ENCODE results near the gene HSD17B3.

Gene HSD17B3

DNA sequence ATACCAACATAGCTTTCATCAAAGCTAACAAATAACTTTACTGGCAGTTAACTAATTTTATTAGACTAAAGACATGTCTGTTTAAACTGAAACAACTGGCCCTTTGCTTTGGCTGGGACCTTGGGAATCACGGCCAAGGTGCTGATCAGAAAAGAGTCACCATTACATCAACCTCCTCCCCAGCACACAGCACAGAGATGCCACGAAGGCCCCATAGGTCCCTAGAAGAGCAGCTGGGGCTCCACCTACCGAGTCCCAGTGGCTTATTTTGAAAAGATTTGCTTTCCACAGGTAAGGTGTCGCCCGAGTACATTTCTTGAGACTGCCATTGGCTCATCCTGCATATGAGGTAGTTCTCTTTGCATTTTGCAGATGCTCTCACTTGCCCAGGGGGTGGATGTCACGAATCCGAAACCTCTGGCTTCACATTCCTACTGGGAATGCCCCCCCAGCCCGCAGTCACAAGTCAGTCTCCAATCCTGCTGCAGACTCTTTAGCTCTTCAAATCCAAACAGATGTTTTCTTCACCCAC lies 18.8 kb upstream of the HSD17B3 start:
- no peak for DNase-seq
- Histone ChIP-seq H3K9me3 (ENCODE audit: insufficient read depth, low read depth, low read length) (no peaks in the 10 kb centered on the region), H2BK120ac (ENCODE audit: insufficient read depth, low read length, poor library complexity) (no peak overlapping the region), H4K12ac (ENCODE audit: low read depth, low read length) (no peak overlapping the region), H3K9ac (ENCODE audit: low read length) (no peak overlapping the region), H3K18ac (ENCODE audit: low read length) (no peak overlapping the region), H2BK5ac (ENCODE audit: low read depth, low read length, poor library complexity) (no peak overlapping the region), H2AK5ac (ENCODE audit: low read length) (no peak overlapping the region), H2BK12ac (ENCODE audit: low read length) (no peak overlapping the region), H3K4me2 (ENCODE audit: low read length) (no peak overlapping the region), H3K79me2 (ENCODE audit: control insufficient read depth, insufficient read depth, low read length, poor library complexity) (no peaks in the 10 kb centered on the region), H3K27ac (ENCODE audit: low read depth, low read length) (no peak overlapping the region), H3K4ac (ENCODE audit: low read depth, low read length) (no peak overlapping the region), H3K27me3 (ENCODE audit: insufficient read depth, low read length) (no peaks in the 10 kb centered on the region), H3K4me1 (ENCODE audit: control insufficient read depth in 1 of 2, insufficient read depth in 2 of 2, low read length in 2 of 2) (peaks cover 2 to 3% of the 10 kb centered on the region in 2 experiments), H3K14ac (ENCODE audit: low read length) (no peak overlapping the region), H3K4me3 (ENCODE audit: low read depth, low read length) (no peak overlapping the region), H3K79me1 (ENCODE audit: low read length) (no peaks in the 10 kb centered on the region), H3K23ac (ENCODE audit: low read length) (no peak overlapping the region), H2AFZ (ENCODE audit: insufficient read depth, low read length, poor library complexity) (no peak overlapping the region), H4K8ac (ENCODE audit: low read depth, low read length) (no peak overlapping the region), H4K91ac (ENCODE audit: low read depth, low read length) (no peak overlapping the region), H3K36me3 (ENCODE audit: control insufficient read depth in 1 of 2, insufficient read depth in 2 of 2, low read length in 2 of 2) (peaks cover 3 to 10% of the 10 kb centered on the region in 2 experiments)
- WGBS (ENCODE audit: extremely low coverage, insufficient coverage, insufficient read length): no CpG with 5 or more reads among the region's 8 CpGs

DNA sequence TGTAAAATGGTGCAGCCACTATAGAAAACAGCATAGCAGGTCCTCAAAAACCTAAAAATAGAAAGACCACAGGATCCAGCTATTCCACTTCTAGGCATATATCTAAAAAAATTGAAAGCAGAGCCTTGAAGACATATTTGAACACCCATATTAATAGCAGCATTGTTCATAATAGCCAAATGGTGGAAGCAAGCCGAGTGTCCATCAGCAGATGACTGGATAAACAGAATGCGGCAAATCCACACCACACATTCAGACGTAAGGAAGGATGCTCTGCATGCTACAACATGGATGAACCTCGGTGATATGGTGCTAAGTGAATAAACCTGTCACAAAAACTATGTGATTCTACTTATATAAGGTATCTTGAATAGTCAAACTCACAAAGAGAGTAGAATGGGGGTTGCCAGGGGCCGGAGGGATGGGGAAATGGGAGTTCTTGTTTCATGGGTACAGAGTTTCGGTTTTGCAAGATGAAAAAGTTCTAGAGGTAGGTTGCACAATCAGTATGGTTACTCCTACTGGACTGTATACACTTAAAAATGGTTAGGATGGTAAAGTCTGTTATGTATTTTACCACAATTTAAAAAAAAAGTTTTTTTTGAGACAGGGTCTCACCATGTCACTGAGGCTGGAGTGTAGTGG lies 17.1 kb upstream of the HSD17B3 start:
- H3K27me3 ChIP-seq (ENCODE audit: insufficient read depth, low read length): no peaks in the 10 kb centered on the region
- no peak overlapping the region for H2AK5ac ChIP-seq (ENCODE audit: low read length)
- H4K12ac ChIP-seq (ENCODE audit: low read depth, low read length): no peak overlapping the region
- no peak overlapping the region for H3K18ac ChIP-seq (ENCODE audit: low read length)
- no peaks in the 10 kb centered on the region for H3K9me3 ChIP-seq (ENCODE audit: insufficient read depth, low read depth, low read length)
- no peaks in the 10 kb centered on the region for H3K79me1 ChIP-seq (ENCODE audit: low read length)
- H3K79me2 ChIP-seq (ENCODE audit: control insufficient read depth, insufficient read depth, low read length, poor library complexity): no peaks in the 10 kb centered on the region
- no peak overlapping the region for H3K4me3 ChIP-seq (ENCODE audit: low read depth, low read length)
- no peak overlapping the region for H2AFZ ChIP-seq (ENCODE audit: insufficient read depth, low read length, poor library complexity)
- no peak overlapping the region for H3K27ac ChIP-seq (ENCODE audit: low read depth, low read length)
- no peak overlapping the region for H3K23ac ChIP-seq (ENCODE audit: low read length)
- H3K4me2 ChIP-seq (ENCODE audit: low read length): no peak overlapping the region
- H4K8ac ChIP-seq (ENCODE audit: low read depth, low read length): no peak overlapping the region
- peaks cover 2 to 3% of the 10 kb centered on the region in 2 experiments for H3K4me1 ChIP-seq (ENCODE audit: control insufficient read depth in 1 of 2, insufficient read depth in 2 of 2, low read length in 2 of 2)
- peaks cover 3 to 10% of the 10 kb centered on the region in 2 experiments for H3K36me3 ChIP-seq (ENCODE audit: control insufficient read depth in 1 of 2, insufficient read depth in 2 of 2, low read length in 2 of 2)
- no peak overlapping the region for H2BK120ac ChIP-seq (ENCODE audit: insufficient read depth, low read length, poor library complexity)
- H3K14ac ChIP-seq (ENCODE audit: low read length): no peak overlapping the region
- no peak overlapping the region for H3K9ac ChIP-seq (ENCODE audit: low read length)
- WGBS (ENCODE audit: extremely low coverage, insufficient coverage, insufficient read length): no CpG with 5 or more reads among the region's 6 CpGs
- DNase-seq: no peak
- no peak overlapping the region for H2BK5ac ChIP-seq (ENCODE audit: low read depth, low read length, poor library complexity)
- no peak overlapping the region for H2BK12ac ChIP-seq (ENCODE audit: low read length)
- H3K4ac ChIP-seq (ENCODE audit: low read depth, low read length): no peak overlapping the region
- no peak overlapping the region for H4K91ac ChIP-seq (ENCODE audit: low read depth, low read length)

DNA sequence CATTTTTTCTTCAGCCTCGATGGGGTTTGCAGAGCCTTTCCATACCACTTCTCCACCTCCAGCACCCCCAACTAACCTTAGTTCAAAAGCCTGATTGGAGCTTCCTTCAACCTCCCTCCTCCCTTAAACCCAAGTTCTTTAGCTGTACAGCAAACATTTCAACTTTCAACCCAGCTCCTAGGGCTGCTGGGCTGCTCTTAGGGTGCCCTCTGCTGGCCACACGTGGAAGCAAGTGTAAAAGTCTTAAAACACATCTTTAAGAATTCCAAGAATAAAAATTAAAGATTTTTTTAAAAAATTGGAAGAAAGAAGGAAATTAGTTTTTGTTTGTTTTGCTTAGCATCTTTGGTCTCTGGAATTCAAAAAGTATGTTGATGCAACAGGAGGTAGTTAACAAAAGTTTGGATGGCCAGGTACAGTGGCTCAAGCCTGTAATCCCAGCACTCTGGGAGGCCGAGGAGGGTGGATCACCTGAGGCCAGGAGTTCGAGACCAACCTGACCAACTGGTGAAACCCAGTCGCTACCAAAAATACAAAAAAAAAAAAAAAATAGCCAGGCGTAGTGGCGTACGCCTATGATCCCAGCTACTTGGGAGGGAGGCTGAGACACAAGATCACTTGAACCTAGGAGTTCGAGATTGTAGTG lies 15.5 kb upstream of the HSD17B3 start:
- H3K18ac ChIP-seq (ENCODE audit: low read length): no peak overlapping the region
- WGBS (ENCODE audit: extremely low coverage, insufficient coverage, insufficient read length): no CpG with 5 or more reads among the region's 9 CpGs
- H3K79me1 ChIP-seq (ENCODE audit: low read length): no peaks in the 10 kb centered on the region
- no peak overlapping the region for H4K91ac ChIP-seq (ENCODE audit: low read depth, low read length)
- no peak overlapping the region for H4K12ac ChIP-seq (ENCODE audit: low read depth, low read length)
- no peak overlapping the region for H2AK5ac ChIP-seq (ENCODE audit: low read length)
- no peaks in the 10 kb centered on the region for H3K27me3 ChIP-seq (ENCODE audit: insufficient read depth, low read length)
- H2AFZ ChIP-seq (ENCODE audit: insufficient read depth, low read length, poor library complexity): no peak overlapping the region
- no peak overlapping the region for H2BK12ac ChIP-seq (ENCODE audit: low read length)
- no peak overlapping the region for H3K9ac ChIP-seq (ENCODE audit: low read length)
- peaks cover 5% of the 10 kb centered on the region for H3K9me3 ChIP-seq (ENCODE audit: insufficient read depth, low read depth, low read length)
- H3K4me3 ChIP-seq (ENCODE audit: low read depth, low read length): no peak overlapping the region
- H3K36me3 ChIP-seq (ENCODE audit: control insufficient read depth in 1 of 2, insufficient read depth in 2 of 2, low read length in 2 of 2): peaks cover 7% of the 10 kb centered on the region in 2 experiments
- H3K27ac ChIP-seq (ENCODE audit: low read depth, low read length): no peak overlapping the region
- H3K14ac ChIP-seq (ENCODE audit: low read length): no peak overlapping the region
- no peak overlapping the region for H2BK5ac ChIP-seq (ENCODE audit: low read depth, low read length, poor library complexity)
- H2BK120ac ChIP-seq (ENCODE audit: insufficient read depth, low read length, poor library complexity): no peak overlapping the region
- no peak overlapping the region for H3K23ac ChIP-seq (ENCODE audit: low read length)
- peak; percentile 44 to 81 for DNase-seq
- H3K4ac ChIP-seq (ENCODE audit: low read depth, low read length): no peak overlapping the region
- H3K79me2 ChIP-seq (ENCODE audit: control insufficient read depth, insufficient read depth, low read length, poor library complexity): no peaks in the 10 kb centered on the region
- H4K8ac ChIP-seq (ENCODE audit: low read depth, low read length): no peak overlapping the region
- H3K4me2 ChIP-seq (ENCODE audit: low read length): no peak overlapping the region
- H3K4me1 ChIP-seq (ENCODE audit: control insufficient read depth in 1 of 2, insufficient read depth in 2 of 2, low read length in 2 of 2): no peaks in the 10 kb centered on the region

DNA sequence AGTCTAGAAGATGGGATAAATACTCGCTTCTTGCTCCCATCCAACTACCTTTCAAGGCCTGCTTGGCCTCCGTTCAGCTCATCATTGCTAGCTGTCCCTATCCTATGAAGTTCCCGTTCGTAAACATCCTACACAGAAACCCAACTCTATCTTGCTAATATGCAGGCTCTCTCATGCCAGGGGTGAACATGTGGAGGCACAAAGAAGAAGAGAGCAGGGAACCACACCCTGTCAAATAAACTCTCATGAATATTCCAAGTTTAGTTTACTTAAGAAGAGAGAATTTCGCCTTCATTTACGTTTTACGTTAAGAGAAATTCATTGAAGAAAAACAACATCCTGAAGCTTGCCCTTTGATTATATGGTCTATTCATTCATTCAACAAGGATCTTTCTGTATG lies 7.9 kb upstream of the HSD17B3 start:
- H3K4me1 ChIP-seq (ENCODE audit: control insufficient read depth in 1 of 2, insufficient read depth in 2 of 2, low read length in 2 of 2): no peaks in the 10 kb centered on the region
- no peak overlapping the region for H3K4ac ChIP-seq (ENCODE audit: low read depth, low read length)
- no peaks in the 10 kb centered on the region for H3K27me3 ChIP-seq (ENCODE audit: insufficient read depth, low read length)
- H3K14ac ChIP-seq (ENCODE audit: low read length): no peak overlapping the region
- H2BK120ac ChIP-seq (ENCODE audit: insufficient read depth, low read length, poor library complexity): no peak overlapping the region
- no peak for DNase-seq
- H2AFZ ChIP-seq (ENCODE audit: insufficient read depth, low read length, poor library complexity): no peak overlapping the region
- H3K36me3 ChIP-seq (ENCODE audit: control insufficient read depth in 1 of 2, insufficient read depth in 2 of 2, low read length in 2 of 2): peaks cover 0 to 4% of the 10 kb centered on the region in 2 experiments
- no peak overlapping the region for H3K4me3 ChIP-seq (ENCODE audit: low read depth, low read length)
- peaks cover 5% of the 10 kb centered on the region for H3K9me3 ChIP-seq (ENCODE audit: insufficient read depth, low read depth, low read length)
- H4K91ac ChIP-seq (ENCODE audit: low read depth, low read length): no peak overlapping the region
- no peak overlapping the region for H2BK12ac ChIP-seq (ENCODE audit: low read length)
- H3K18ac ChIP-seq (ENCODE audit: low read length): no peak overlapping the region
- no peak overlapping the region for H2BK5ac ChIP-seq (ENCODE audit: low read depth, low read length, poor library complexity)
- H3K4me2 ChIP-seq (ENCODE audit: low read length): no peak overlapping the region
- no peaks in the 10 kb centered on the region for H3K79me1 ChIP-seq (ENCODE audit: low read length)
- H3K27ac ChIP-seq (ENCODE audit: low read depth, low read length): no peak overlapping the region
- H3K23ac ChIP-seq (ENCODE audit: low read length): no peak overlapping the region
- no peak overlapping the region for H4K8ac ChIP-seq (ENCODE audit: low read depth, low read length)
- H3K9ac ChIP-seq (ENCODE audit: low read length): no peak overlapping the region
- H4K12ac ChIP-seq (ENCODE audit: low read depth, low read length): no peak overlapping the region
- H3K79me2 ChIP-seq (ENCODE audit: control insufficient read depth, insufficient read depth, low read length, poor library complexity): no peaks in the 10 kb centered on the region
- H2AK5ac ChIP-seq (ENCODE audit: low read length): no peak overlapping the region
- no CpG with 5 or more reads among the region's 7 CpGs for WGBS (ENCODE audit: extremely low coverage, insufficient coverage, insufficient read length)

All from trophoblast cell (in vitro differentiated cells and primary cell).